ENCODE data around the gene FKBP4.

GRCh38 chr12:2794736-2795289 is at the start of gene FKBP4:
- no peak for TF ChIP-seq CTCF (IDR thresholded peaks at IDR 0.05)
- peak; percentile 65 to 84 (median 80) for TF ChIP-seq POLR2A (IDR thresholded peaks at IDR 0.05)
